B cell (primary cell): Measurements from ENCODE around the gene HLA-DQA1. TPM values are rescaled to one million over a fixed set of nuclear protein-coding genes. Genes with fewer than 3 reads are reported as not detected.

Source experiments
- ATAC-seq: fragments of 200-7000 bp; cut with Tn5 transposase; one replicate; pipeline ENCODE4 v1.10.0; 2021; ENCODE audit warnings: low read depth, mild to moderate bottlenecking, moderate number of reproducible peaks, moderate library complexity
- CTCF ChIA-PET: fragments of 350-600 bp; sonication (Branson Sonifier 250); formaldehyde crosslinking; loops from one replicate; lab custom pipeline; 2021; ENCODE audit warnings: antibody characterized with exemption, inconsistent platforms; lab: Charles Lee
- POLR2A ChIA-PET: fragments of 350-600 bp; sonication (Branson Sonifier 250); formaldehyde crosslinking; loops from one replicate; lab custom pipeline; 2021; ENCODE audit warnings: antibody characterized with exemption; lab: Charles Lee
- DNase-seq: peaks from one replicate; pipeline ENCODE4 v3.0.0; 2013
- H2AFZ ChIP-seq: 2 replicates; pipeline ENCODE4 v1.6.1; 2012; ENCODE audit warnings: mild to moderate bottlenecking, low read depth, low read length; ENCODE audit not compliant: insufficient read depth, poor library complexity, severe bottlenecking
- H3K27ac ChIP-seq, 2 donors: 1 replicate in 1 of 2; 2 replicates in 1 of 2; pipeline ENCODE4 v1.5.1; 2012 to 2013; ENCODE audit warnings: low read length in 2 of 2, mild to moderate bottlenecking in 2 of 2, moderate library complexity in 1 of 2
- H3K27me3 ChIP-seq, 4 experiments: fragments of 200-600 bp in 1 of 4; sonication (generic) in 1 of 4; replicated peaks in 1 of 4; 1 replicate in 2 of 4; 2 replicates in 2 of 4; pipeline versions ENCODE4 v1.6.1 to v1.7.0; 2013 to 2016; ENCODE audit warnings: low read length in 3 of 4, mild to moderate bottlenecking in 2 of 4, mixed read lengths in 1 of 4, moderate library complexity in 1 of 4; ENCODE audit not compliant: insufficient read depth in 4 of 4, control insufficient read depth in 3 of 4; ENCODE audit errors: control extremely low read depth in 1 of 4
- H3K36me3 ChIP-seq, 2 experiments: replicated peaks in 1 of 2; 1 replicate in 1 of 2; 2 replicates in 1 of 2; pipeline versions ENCODE4 v1.6.1 to v1.7.1; 2013; ENCODE audit warnings: low read length in 1 of 2; ENCODE audit not compliant: insufficient read depth in 2 of 2, control insufficient read depth in 1 of 2; ENCODE audit errors: control extremely low read depth in 1 of 2, extremely low read depth in 1 of 2
- H3K4me1 ChIP-seq, 2 donors: fragments of 200-600 bp in 1 of 2; sonication (generic) in 1 of 2; 1 replicate in 1 of 2; 2 replicates in 1 of 2; pipeline versions ENCODE4 v1.5.1 to v1.6.1; 2013 to 2017; ENCODE audit warnings: low read length in 2 of 2; ENCODE audit not compliant: control insufficient read depth in 2 of 2, insufficient read depth in 2 of 2
- H3K4me2 ChIP-seq: replicated peaks from 2 replicates; pipeline ENCODE3; 2012; ENCODE audit warnings: mild to moderate bottlenecking, low read depth, low read length; ENCODE audit not compliant: poor library complexity, severe bottlenecking
- H3K4me3 ChIP-seq, 5 experiments: fragments of 200-600 bp in 1 of 5; sonication (generic) in 1 of 5; 1 replicate in 3 of 5; 2 replicates in 2 of 5; pipeline versions ENCODE4 v1.5.1 to v1.7.0; 2011 to 2016; ENCODE audit warnings: low read length in 4 of 5, mild to moderate bottlenecking in 4 of 5, low read depth in 2 of 5, control low read depth in 1 of 5, moderate library complexity in 1 of 5; ENCODE audit not compliant: insufficient read depth in 1 of 5; ENCODE audit errors: control extremely low read depth in 1 of 5, extremely low read depth in 1 of 5
- H3K79me2 ChIP-seq: fragments of 200-600 bp; sonication (generic); one replicate; pipeline ENCODE4 v1.6.0; 2016; ENCODE audit warnings: low read length; ENCODE audit not compliant: control insufficient read depth, insufficient read depth
- H3K9ac ChIP-seq: fragments of 200-600 bp; sonication (generic); 2 replicates; pipeline ENCODE4 v1.6.1; 2017; ENCODE audit warnings: mild to moderate bottlenecking, low read length, moderate library complexity
- H3K9me3 ChIP-seq, 3 donors: one replicate each; pipeline versions ENCODE4 v1.6.1 to v1.7.1; 2013; ENCODE audit warnings: low read length in 2 of 3; ENCODE audit not compliant: control insufficient read depth in 2 of 3, insufficient read depth in 1 of 3; ENCODE audit errors: control extremely low read depth in 1 of 3
- H4K20me1 ChIP-seq: 2 replicates; pipeline ENCODE4 v1.6.0; 2012; ENCODE audit warnings: mild to moderate bottlenecking, low read length; ENCODE audit not compliant: insufficient read depth, control insufficient read depth, poor library complexity, severe bottlenecking
- H3K27ac Mint-ChIP-seq: one replicate; pipeline ENCODE4 v1.8.0; 2021; ENCODE audit warnings: mixed read lengths
- H3K27me3 Mint-ChIP-seq: one replicate; pipeline ENCODE4 v1.8.0; 2021; ENCODE audit warnings: mixed read lengths
- H3K4me1 Mint-ChIP-seq: one replicate; pipeline ENCODE4 v1.8.0; 2021; ENCODE audit warnings: mixed read lengths
- H3K4me3 Mint-ChIP-seq: one replicate; pipeline ENCODE4 v1.8.0; 2021; ENCODE audit warnings: mixed read lengths
- H3K9me3 Mint-ChIP-seq: one replicate; pipeline ENCODE4 v1.8.0; 2022; ENCODE audit warnings: mixed read lengths; ENCODE audit not compliant: insufficient read depth
- CTCF ChIP-seq: fragments of 200-600 bp; IDR thresholded peaks from one replicate; pipeline ENCODE4 v1.8.0; 2022; ENCODE audit warnings: antibody characterized with exemption, mild to moderate bottlenecking
- EZH2 ChIP-seq: IDR thresholded peaks from 2 replicates; pipeline ENCODE4 v1.6.1; 2012; ENCODE audit warnings: borderline replicate concordance, low read depth, mild to moderate bottlenecking, moderate library complexity, low read length; ENCODE audit not compliant: insufficient read depth, poor library complexity, severe bottlenecking
- WGBS: methylation state at CpG from one replicate; pipeline ENCODE4 v1.1.5; 2013; ENCODE audit warnings: missing lambda C conversion rate; ENCODE audit not compliant: insufficient coverage; 5-methylcytosine and 5-hydroxymethylcytosine counted together
- intact Hi-C: fragments of 100-400 bp; cut with micrococcal nuclease; formaldehyde crosslinking; loops from one replicate; pipeline ENCODE4 v1.10.0; 2022
- polyA plus RNA-seq: library from polyadenylated mRNA; depleted of rRNA; stranded (reverse); fragments of >200 nt; gene quantifications from 2 replicates; pipeline ENCODE4 v1.2.3, GENCODE V29; 2012
- total RNA-seq, 2 donors: library from RNA; stranded (reverse); fragments of 120-200 nt in 1 of 2; gene quantifications; 1 replicate in 1 of 2; 2 replicates in 1 of 2; pipeline versions ENCODE4 v1.2.3 to v1.2.4, GENCODE V29; 2013 to 2022

Gene HLA-DQA1
- total and polyA plus RNA-seq, 2 donors (not counting 1 experiment from before 2014, with no cell fraction given) = 486 to 489 TPM

- ChIA-PET POLR2A (interaction anchor here (0.7 to 3.3 kb wide), 25 partner anchors 8 to 348 kb away, joined by 3 to 82 read pairs (median 7); partner anchors contain the start of genes HLA-DQA1, HLA-DQB1, HLA-DRA and HLA-DRB1), CTCF (interaction anchor here (0.7 to 4.3 kb wide), 20 partner anchors 9 to 191 kb away, joined by 3 to 59 read pairs (median 5); partner anchors contain the start of gene HLA-DQA1)
- H3K79me2 ChIP-seq = peaks cover 32% of the 10 kb centered on the region
- no peaks in the 10 kb centered on the region for H3K27me3 ChIP-seq
- peaks cover 0 to 11% (median 5%) of the 10 kb centered on the region in 3 donors for H3K9me3 ChIP-seq
- ATAC-seq (peak; percentile 66), DNase-seq (peak; percentile 94)
- H3K4me1 Mint-ChIP-seq = peaks cover 65% of the 10 kb centered on the region
- WGBS = no CpG with 5 or more reads among the region's 1 CpG
- peaks cover 58 to 62% of the 10 kb centered on the region in 2 donors for H3K4me1 ChIP-seq
- H3K4me3 Mint-ChIP-seq = peak overlapping the region; percentile 82
- intact Hi-C loops = loop anchor here (1.0 to 5.0 kb wide), 9 partner anchors 12 to 183 kb away; partner anchors contain the start of genes HLA-DQA1, HLA-DRA and HLA-DRB1
- H3K27me3 Mint-ChIP-seq = no peaks in the 10 kb centered on the region
- peak overlapping the region; percentile 97 to 99 for H3K27ac ChIP-seq
- H3K36me3 ChIP-seq = no peaks in the 10 kb centered on the region
- no peaks in the 10 kb centered on the region for H4K20me1 ChIP-seq
- H2AFZ ChIP-seq = no peak overlapping the region
- H3K4me3 ChIP-seq = peak overlapping the region in 4 of 5 experiments; percentile 18 to 41 (median 34)
- peak overlapping the region; percentile 98 for H3K27ac Mint-ChIP-seq
- TF ChIP-seq CTCF = peak; percentile 72
- no peak for TF ChIP-seq EZH2
- peak overlapping the region; percentile 63 for H3K9ac ChIP-seq
- H3K4me2 ChIP-seq = peak overlapping the region; percentile 71
- H3K9me3 Mint-ChIP-seq = no peaks in the 10 kb centered on the region
Measured at GRCh38 chr6:32622545-32623401, 14.4 kb upstream of the HLA-DQA1 start.
